KOPT-K1 (cell line): ENCODE results near the gene HSPA12B.

Source experiments
- H3K27ac ChIP-seq: fragments of 200-600 bp; sonication (generic); 2 replicates; pipeline ENCODE4 v1.5.1; 2016; ENCODE audit warnings: antibody characterized with exemption, mild to moderate bottlenecking, low read depth, low read length; ENCODE audit not compliant: poor library complexity, severe bottlenecking
- H3K36me3 ChIP-seq: fragments of 200-600 bp; sonication (generic); 2 replicates; pipeline ENCODE4 v1.5.1; 2017; ENCODE audit warnings: antibody characterized with exemption, mild to moderate bottlenecking, low read length, moderate library complexity; ENCODE audit not compliant: insufficient read depth
- H3K9me3 ChIP-seq: fragments of 200-600 bp; sonication (generic); 2 replicates; pipeline ENCODE4 v1.5.1; 2017; ENCODE audit warnings: antibody characterized with exemption, low read length, mild to moderate bottlenecking; ENCODE audit not compliant: insufficient read depth, poor library complexity, severe bottlenecking

HSPA12B gene

GRCh38 chr20:3730803-3731672 is 1.4 kb upstream of the HSPA12B start:
- H3K9me3 ChIP-seq = no peaks in the 10 kb centered on the region
- H3K36me3 ChIP-seq = no peaks in the 10 kb centered on the region
- H3K27ac ChIP-seq = no peak overlapping the region

- Histone ChIP-seq H3K27ac (no peak overlapping the region), H3K9me3 (no peaks in the 10 kb centered on the region), H3K36me3 (no peaks in the 10 kb centered on the region)
Measured at GRCh38 chr20:3731944-3732326, 550 bp upstream of the HSPA12B start.

- Histone ChIP-seq H3K27ac (no peak overlapping the region), H3K36me3 (no peaks in the 10 kb centered on the region)
Measured at GRCh38 chr20:3733119-3733995, 872 bp downstream of the HSPA12B start.

GRCh38 chr20:3734111-3734843 is 1.8 kb downstream of the HSPA12B start:
- Histone ChIP-seq H3K9me3 (no peaks in the 10 kb centered on the region), H3K36me3 (no peaks in the 10 kb centered on the region), H3K27ac (no peak overlapping the region)

More at GRCh38 chr20:3733119-3733995, 872 bp downstream of the HSPA12B start:
- no peaks in the 10 kb centered on the region for H3K9me3 ChIP-seq

GRCh38 chr20:3735768-3736167 is 3.3 kb downstream of the HSPA12B start:
- H3K27ac ChIP-seq = no peak overlapping the region
- H3K9me3 ChIP-seq = no peaks in the 10 kb centered on the region
- no peaks in the 10 kb centered on the region for H3K36me3 ChIP-seq

- Histone ChIP-seq H3K27ac (no peak overlapping the region), H3K36me3 (no peaks in the 10 kb centered on the region), H3K9me3 (no peaks in the 10 kb centered on the region)
Measured at GRCh38 chr20:3738111-3739053, 5.9 kb downstream of the HSPA12B start.

GRCh38 chr20:3739054-3739925 is 6.8 kb downstream of the HSPA12B start:
- no peaks in the 10 kb centered on the region for H3K9me3 ChIP-seq
- H3K36me3 ChIP-seq = no peaks in the 10 kb centered on the region
- H3K27ac ChIP-seq = no peak overlapping the region

GRCh38 chr20:3739926-3740451 is 7.5 kb downstream of the HSPA12B start:
- H3K36me3 ChIP-seq = no peaks in the 10 kb centered on the region
- no peaks in the 10 kb centered on the region for H3K9me3 ChIP-seq
- H3K27ac ChIP-seq = no peak overlapping the region

- Histone ChIP-seq H3K27ac (no peak overlapping the region), H3K9me3 (no peaks in the 10 kb centered on the region), H3K36me3 (no peaks in the 10 kb centered on the region)
Measured at GRCh38 chr20:3740615-3741301, 8.3 kb downstream of the HSPA12B start.

- Histone ChIP-seq H3K27ac (no peak overlapping the region), H3K9me3 (no peaks in the 10 kb centered on the region), H3K36me3 (no peaks in the 10 kb centered on the region)
Measured at GRCh38 chr20:3741836-3742458, 9.5 kb downstream of the HSPA12B start.

- H3K9me3 ChIP-seq = no peaks in the 10 kb centered on the region
- H3K36me3 ChIP-seq = no peaks in the 10 kb centered on the region
Measured at GRCh38 chr20:3743251-3743650, 10.8 kb downstream of the HSPA12B start.

GRCh38 chr20:3744037-3744436 is 11.6 kb downstream of the HSPA12B start:
- Histone ChIP-seq H3K27ac (no peak overlapping the region), H3K9me3 (no peaks in the 10 kb centered on the region), H3K36me3 (no peaks in the 10 kb centered on the region)

More at GRCh38 chr20:3743251-3743650, 10.8 kb downstream of the HSPA12B start:
- H3K27ac ChIP-seq = no peak overlapping the region
